Progenitor cell of endocrine pancreas (in vitro differentiated cells): ENCODE data around the gene FITM1. TPM values are rescaled to one million over a fixed set of nuclear protein-coding genes. Genes with fewer than 3 reads are reported as not detected.
A peak's percentile ranks its signal among the peaks of the same experiment; 100 is the strongest.

Source experiments
- DNase-seq: peaks from one replicate; pipeline ENCODE4 v3.0.0; 2021; ENCODE audit warnings: low spot score; ENCODE audit not compliant: unreplicated experiment
- H3K27ac Mint-ChIP-seq: 2 replicates; pipeline ENCODE4 v1.8.0; 2021; ENCODE audit warnings: mild to moderate bottlenecking, moderate library complexity, mixed read lengths
- H3K27me3 Mint-ChIP-seq: 2 replicates; pipeline ENCODE4 v1.8.0; 2021; ENCODE audit warnings: mixed read lengths
- H3K36me3 Mint-ChIP-seq: 2 replicates; pipeline ENCODE4 v1.8.0; 2022; ENCODE audit warnings: mixed read lengths; ENCODE audit not compliant: insufficient read depth
- H3K4me1 Mint-ChIP-seq: 2 replicates; pipeline ENCODE4 v1.8.0; 2021; ENCODE audit warnings: low read depth, mixed read lengths
- H3K4me3 Mint-ChIP-seq: 2 replicates; pipeline ENCODE4 v1.8.0; 2021; ENCODE audit warnings: low read depth, mild to moderate bottlenecking, moderate library complexity, mixed read lengths
- H3K9me3 Mint-ChIP-seq: 2 replicates; pipeline ENCODE4 v1.8.0; 2021; ENCODE audit warnings: low read depth, mixed read lengths
- total RNA-seq: library from RNA; stranded (reverse); gene quantifications from 2 replicates; pipeline ENCODE4 v1.2.1, GENCODE V29; 2021
- TF ChIP-seq, protein P1 (sequence below): fragments of 200-600 bp; sonication (generic); IDR thresholded peaks from one replicate; pipeline ENCODE4 v1.5.0; 2021; ENCODE audit warnings: antibody characterized with exemption, mild to moderate bottlenecking; ENCODE audit not compliant: unreplicated experiment

FITM1 gene
- total RNA-seq, 1 donor from 2014 or later, result 1.9 TPM

DNA sequence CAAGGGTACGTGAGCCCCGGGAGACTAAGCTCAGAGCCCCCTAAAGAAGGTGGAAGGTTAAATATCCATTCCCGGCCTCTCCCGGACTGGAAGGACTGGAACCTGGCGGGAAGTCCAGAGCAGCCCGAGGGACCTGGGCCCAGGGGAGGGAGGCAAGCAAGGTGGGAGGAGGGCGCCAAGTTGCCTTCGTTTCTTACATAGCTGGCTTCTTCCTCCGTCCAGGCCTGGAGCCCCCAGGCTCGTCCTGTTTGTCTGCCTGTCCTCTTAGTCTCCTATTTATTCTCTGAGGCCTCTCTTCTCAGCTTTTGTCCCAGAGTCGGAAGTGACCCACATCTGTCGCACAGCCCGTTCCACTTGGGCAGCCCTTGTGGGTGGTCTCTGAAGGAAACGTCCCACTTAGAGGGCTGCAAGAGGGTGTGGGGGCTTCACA lies 35.6 kb upstream of the FITM1 start:
- Mint-ChIP-seq H3K9me3 (no peaks in the 10 kb centered on the region), H3K36me3 (peaks cover 1% of the 10 kb centered on the region), H3K27me3 (no peaks in the 10 kb centered on the region), H3K4me3 (peak overlapping the region; percentile 96), H3K27ac (peak overlapping the region; percentile 96), H3K4me1 (peaks cover 14% of the 10 kb centered on the region)
- DNase-seq, result no peak
- TF ChIP-seq, protein P1, sequence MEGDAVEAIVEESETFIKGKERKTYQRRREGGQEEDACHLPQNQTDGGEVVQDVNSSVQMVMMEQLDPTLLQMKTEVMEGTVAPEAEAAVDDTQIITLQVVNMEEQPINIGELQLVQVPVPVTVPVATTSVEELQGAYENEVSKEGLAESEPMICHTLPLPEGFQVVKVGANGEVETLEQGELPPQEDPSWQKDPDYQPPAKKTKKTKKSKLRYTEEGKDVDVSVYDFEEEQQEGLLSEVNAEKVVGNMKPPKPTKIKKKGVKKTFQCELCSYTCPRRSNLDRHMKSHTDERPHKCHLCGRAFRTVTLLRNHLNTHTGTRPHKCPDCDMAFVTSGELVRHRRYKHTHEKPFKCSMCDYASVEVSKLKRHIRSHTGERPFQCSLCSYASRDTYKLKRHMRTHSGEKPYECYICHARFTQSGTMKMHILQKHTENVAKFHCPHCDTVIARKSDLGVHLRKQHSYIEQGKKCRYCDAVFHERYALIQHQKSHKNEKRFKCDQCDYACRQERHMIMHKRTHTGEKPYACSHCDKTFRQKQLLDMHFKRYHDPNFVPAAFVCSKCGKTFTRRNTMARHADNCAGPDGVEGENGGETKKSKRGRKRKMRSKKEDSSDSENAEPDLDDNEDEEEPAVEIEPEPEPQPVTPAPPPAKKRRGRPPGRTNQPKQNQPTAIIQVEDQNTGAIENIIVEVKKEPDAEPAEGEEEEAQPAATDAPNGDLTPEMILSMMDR, result no peak

DNA sequence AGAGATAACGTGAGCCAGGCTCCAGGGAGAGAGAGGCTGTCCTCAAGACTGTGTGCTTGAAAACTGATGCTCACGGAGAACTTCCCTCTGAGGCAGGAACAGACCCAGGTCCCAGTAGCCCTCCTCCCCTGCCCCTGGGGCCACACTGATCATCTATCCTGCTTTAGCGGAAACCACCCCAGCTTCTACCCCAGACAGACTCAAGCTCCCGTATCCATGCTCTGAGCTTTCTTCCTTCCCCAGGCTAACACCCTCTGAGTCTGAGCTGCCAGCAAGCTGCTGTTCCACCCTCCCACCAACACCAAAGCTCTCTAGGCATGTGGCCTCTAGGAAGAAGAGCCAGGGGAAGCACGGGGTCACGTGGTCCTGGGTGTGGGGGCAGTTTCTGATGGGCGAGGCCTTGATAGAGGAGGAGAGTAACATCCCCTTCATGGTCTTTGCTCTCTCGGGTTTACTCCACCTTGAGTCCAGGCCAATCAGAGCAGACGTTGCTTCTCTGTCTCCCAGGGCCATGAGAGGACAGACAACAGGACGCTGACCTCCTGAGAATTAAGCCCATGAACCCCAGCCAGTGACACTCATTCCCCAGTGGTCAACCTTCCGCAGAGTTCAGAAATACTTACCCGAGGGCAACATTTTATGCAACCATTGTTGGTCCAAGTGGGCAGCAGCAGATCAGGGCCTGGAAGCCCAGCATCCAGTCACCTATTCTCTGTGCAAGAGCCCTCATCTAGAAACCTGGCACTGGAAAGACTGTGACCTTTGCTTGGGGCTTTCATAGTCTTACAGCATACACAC lies 35.0 kb upstream of the FITM1 start:
- no peak for DNase-seq
- H3K9me3 Mint-ChIP-seq, result no peaks in the 10 kb centered on the region
- H3K27me3 Mint-ChIP-seq, result no peaks in the 10 kb centered on the region
- H3K27ac Mint-ChIP-seq, result peak overlapping the region; percentile 96
- TF ChIP-seq, protein P1, result no peak
- peaks cover 14% of the 10 kb centered on the region for H3K4me1 Mint-ChIP-seq
- H3K36me3 Mint-ChIP-seq, result peaks cover 3% of the 10 kb centered on the region
- H3K4me3 Mint-ChIP-seq, result peak overlapping the region; percentile 96

DNA sequence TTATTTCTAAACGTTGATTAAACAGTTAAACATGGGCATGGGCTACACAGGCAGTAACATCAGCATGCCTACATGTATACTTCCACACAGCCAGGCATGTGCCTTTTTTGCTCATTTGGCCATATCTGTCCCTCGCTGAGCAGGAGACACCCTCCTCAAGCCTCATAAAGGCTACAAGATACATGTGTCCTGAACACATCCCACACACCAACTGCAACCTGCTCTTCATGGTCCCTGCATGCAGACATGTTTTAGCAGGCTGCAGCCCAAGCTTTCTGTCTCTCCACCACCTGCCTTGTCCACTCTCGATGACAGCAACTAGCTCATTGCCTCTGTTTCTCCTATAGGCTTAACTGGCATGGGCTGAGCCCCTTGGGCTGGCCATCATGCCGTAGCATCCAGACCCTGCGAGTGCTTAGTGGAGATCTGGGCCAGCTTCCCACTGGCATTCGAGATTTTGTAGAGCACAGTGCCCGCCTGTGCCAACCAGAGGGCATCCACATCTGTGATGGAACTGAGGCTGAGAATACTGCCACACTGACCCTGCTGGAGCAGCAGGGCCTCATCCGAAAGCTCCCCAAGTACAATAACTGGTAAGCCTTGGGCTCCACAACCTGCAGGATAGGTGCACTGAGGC lies 33.8 kb upstream of the FITM1 start:
- H3K4me3 Mint-ChIP-seq, result peak overlapping the region; percentile 12
- peaks cover 14% of the 10 kb centered on the region for H3K4me1 Mint-ChIP-seq
- no peak overlapping the region for H3K27ac Mint-ChIP-seq
- peaks cover 4% of the 10 kb centered on the region for H3K36me3 Mint-ChIP-seq
- no peak for DNase-seq
- H3K27me3 Mint-ChIP-seq, result no peaks in the 10 kb centered on the region
- TF ChIP-seq, protein P1, result no peak
- no peaks in the 10 kb centered on the region for H3K9me3 Mint-ChIP-seq

DNA sequence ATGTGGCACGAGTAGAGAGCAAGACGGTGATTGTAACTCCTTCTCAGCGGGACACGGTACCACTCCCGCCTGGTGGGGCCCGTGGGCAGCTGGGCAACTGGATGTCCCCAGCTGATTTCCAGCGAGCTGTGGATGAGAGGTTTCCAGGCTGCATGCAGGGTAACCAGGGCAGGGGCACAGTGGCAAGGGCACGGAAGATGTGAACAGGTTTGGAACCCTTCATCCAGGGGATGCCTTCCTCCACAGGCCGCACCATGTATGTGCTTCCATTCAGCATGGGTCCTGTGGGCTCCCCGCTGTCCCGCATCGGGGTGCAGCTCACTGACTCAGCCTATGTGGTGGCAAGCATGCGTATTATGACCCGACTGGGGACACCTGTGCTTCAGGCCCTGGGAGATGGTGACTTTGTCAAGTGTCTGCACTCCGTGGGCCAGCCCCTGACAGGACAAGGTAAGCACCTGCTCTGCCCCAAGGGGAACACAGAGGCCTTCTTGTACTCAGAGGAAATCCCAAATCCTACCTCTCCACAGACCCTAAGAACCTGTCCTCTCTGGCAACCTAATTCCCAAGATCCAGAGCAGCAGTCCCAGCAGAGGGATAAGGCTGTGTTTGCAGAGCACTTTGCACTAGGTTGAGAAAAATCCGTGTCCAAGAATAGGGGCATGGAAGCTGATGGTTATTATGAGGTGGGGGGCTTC lies 32.1 kb upstream of the FITM1 start:
- DNase-seq, result no peak
- Mint-ChIP-seq H3K4me3 (no peak overlapping the region), H3K36me3 (peaks cover 8% of the 10 kb centered on the region), H3K4me1 (peaks cover 14% of the 10 kb centered on the region), H3K9me3 (no peaks in the 10 kb centered on the region), H3K27ac (no peak overlapping the region), H3K27me3 (no peaks in the 10 kb centered on the region)
- TF ChIP-seq, protein P1, result no peak
